Panc1 (cell line): ENCODE results near the gene TMEM43. TPM values are rescaled to one million over a fixed set of nuclear protein-coding genes. Genes with fewer than 3 reads are reported as not detected.

Source experiments
- ATAC-seq: fragments of 200-7000 bp; cut with Tn5 transposase; 2 replicates; pipeline ENCODE4 v1.9.1; 2020; ENCODE audit warnings: mild to moderate bottlenecking, moderate library complexity
- BruUV-seq: library from RNA; stranded (reverse); fragments of 400-500 nt; replicated peaks from 2 replicates; lab custom pipeline; 2021; lab: Mats Ljungman, UMichigan
- CTCF ChIA-PET: fragments of 300-600 bp; sonication (Branson Sonifier 250); formaldehyde crosslinking; loops from one replicate; lab custom pipeline; 2022; ENCODE audit warnings: antibody characterized with exemption; lab: Charles Lee
- POLR2A ChIA-PET: fragments of 300-600 bp; sonication (Branson Sonifier 250); formaldehyde crosslinking; loops from one replicate; lab custom pipeline; 2022; ENCODE audit warnings: antibody characterized with exemption; lab: Charles Lee
- DNase-seq: peaks from one replicate; pipeline ENCODE4 v3.0.0-alpha.2; 2010; ENCODE audit warnings: low read depth, low spot score
- H3K27ac ChIP-seq: 2 replicates; pipeline ENCODE4 v1.5.1; 2011; ENCODE audit warnings: mild to moderate bottlenecking, low read length, inconsistent platforms
- H3K27me3 ChIP-seq: fragments of 200-500 bp; sonication (Bioruptor generic); 2 replicates; pipeline ENCODE4 v1.6.0; 2014; ENCODE audit warnings: low read length, inconsistent platforms; ENCODE audit not compliant: control insufficient read depth, insufficient read depth
- H3K36me3 ChIP-seq: fragments of 200-500 bp; sonication (Bioruptor generic); 2 replicates; pipeline ENCODE4 v1.5.1; 2014; ENCODE audit warnings: inconsistent platforms, mild to moderate bottlenecking, low read length, moderate library complexity; ENCODE audit not compliant: control insufficient read depth, insufficient read depth
- H3K4me1 ChIP-seq: 2 replicates; pipeline ENCODE4 v1.5.1; 2011; ENCODE audit warnings: inconsistent platforms, mild to moderate bottlenecking, low read length, moderate library complexity; ENCODE audit not compliant: control insufficient read depth, insufficient read depth
- H3K4me3 ChIP-seq, 2 experiments: 2 replicates each; pipeline ENCODE4 v1.5.1; 2011 to 2012; ENCODE audit warnings: low read depth in 2 of 2, low read length in 2 of 2, mild to moderate bottlenecking in 2 of 2, inconsistent platforms in 1 of 2, moderate library complexity in 1 of 2
- H3K9me3 ChIP-seq: fragments of 200-500 bp; sonication (Bioruptor generic); 2 replicates; pipeline ENCODE4 v1.5.1; 2014; ENCODE audit warnings: low read depth, mild to moderate bottlenecking, inconsistent platforms, low read length, moderate library complexity; ENCODE audit not compliant: control insufficient read depth, insufficient read depth
- CTCF ChIP-seq: fragments of 450-650 bp; IDR thresholded peaks from 2 replicates; pipeline ENCODE4 v1.5.1; 2017; ENCODE audit warnings: mild to moderate bottlenecking
- POLR2AphosphoS5 ChIP-seq: IDR thresholded peaks from 2 replicates; pipeline ENCODE4 v1.6.1; 2012; ENCODE audit warnings: mild to moderate bottlenecking, low read depth, low read length, moderate library complexity
- REST ChIP-seq, 2 experiments: IDR thresholded peaks; 2 replicates each; pipeline ENCODE4 v1.6.1; 2011 to 2012; ENCODE audit warnings: low read depth in 2 of 2, control low read depth in 1 of 2, low read length in 1 of 2, mild to moderate bottlenecking in 1 of 2, moderate library complexity in 1 of 2; ENCODE audit not compliant: insufficient read depth in 1 of 2
- SIN3A ChIP-seq: IDR thresholded peaks from 2 replicates; pipeline ENCODE4 v1.6.1; 2012; ENCODE audit warnings: low read depth, mild to moderate bottlenecking, low read length, moderate library complexity, borderline replicate concordance; ENCODE audit not compliant: insufficient read depth
- TCF7L2 ChIP-seq: IDR thresholded peaks from 2 replicates; pipeline ENCODE4 v1.6.1; 2011; ENCODE audit warnings: mild to moderate bottlenecking, low read depth, low read length, inconsistent platforms
- in situ Hi-C: cut with HindIII; loops from 2 replicates; pipeline ENCODE4 v1.10.0; 2016; ENCODE audit warnings: low sequenced_read_pairs, low pct_unique_long_range_greater_than_20kb
- intact Hi-C: fragments of 100-400 bp; cut with micrococcal nuclease; formaldehyde crosslinking; loops from one replicate; pipeline ENCODE4 v1.10.0; 2022; ENCODE audit not compliant: unreplicated experiment
- total RNA-seq: library from RNA; stranded (reverse); gene quantifications from one replicate; pipeline ENCODE4 v1.2.1, GENCODE V29; 2021; ENCODE audit not compliant: unreplicated experiment

Gene TMEM43
- total RNA-seq, 1 experiment from 2014 or later, result 51.2 TPM

- in situ Hi-C loops, result no loop called here
- no peak for ATAC-seq
- peaks cover 9% of the 10 kb centered on the region for H3K4me1 ChIP-seq
- intact Hi-C loops, result no loop called here
- H3K9me3 ChIP-seq, result no peaks in the 10 kb centered on the region
- no peak for DNase-seq
- H3K4me3 ChIP-seq, result no peak overlapping the region
- peaks cover 7% of the 10 kb centered on the region for H3K36me3 ChIP-seq
- H3K27me3 ChIP-seq, result no peaks in the 10 kb centered on the region
- ChIA-PET POLR2A (no interaction called here), CTCF (interaction anchor here (0.6 kb wide), 1 partner anchor 121 kb away, joined by 3 read pairs; no protein-coding TSS in a partner anchor)
- no peak overlapping the region for H3K27ac ChIP-seq
- BruUV-seq, result no TSS peak
- no peak for TF ChIP-seq REST (IDR thresholded peaks at IDR 0.05; ENCODE audit: insufficient read depth in 1 of 2, low read depth in 2 of 2, low read length in 1 of 2)
- no peak for TF ChIP-seq SIN3A
- TF ChIP-seq POLR2AphosphoS5, result no peak
- no peak for TF ChIP-seq TCF7L2
- no peak for TF ChIP-seq CTCF
Observed at GRCh38 chr3:14172496-14172895, 47.6 kb downstream of the TMEM43 start.

GRCh38 chr3:14174483-14174882, 49.6 kb downstream of the TMEM43 start:
- BruUV-seq, result no TSS peak
- peaks cover 14% of the 10 kb centered on the region for H3K4me1 ChIP-seq
- in situ Hi-C loops, result no loop called here
- DNase-seq (no peak), ATAC-seq (no peak)
- H3K27me3 ChIP-seq, result no peaks in the 10 kb centered on the region
- POLR2A ChIA-PET, result no interaction called here
- H3K27ac ChIP-seq, result no peak overlapping the region
- no peaks in the 10 kb centered on the region for H3K9me3 ChIP-seq
- intact Hi-C loops, result no loop called here
- TF ChIP-seq REST (IDR thresholded peaks at IDR 0.05; ENCODE audit: insufficient read depth in 1 of 2, low read depth in 2 of 2, low read length in 1 of 2) (no peak), TCF7L2 (no peak)
- no peak overlapping the region for H3K4me3 ChIP-seq
- H3K36me3 ChIP-seq, result peaks cover 9% of the 10 kb centered on the region
- CTCF ChIA-PET, result no interaction called here
